ENCODE results near the gene SLC35G2.
A peak's percentile ranks its signal among the peaks of the same experiment; 100 is the strongest.
"Not testable (repeated sequence)": the region's sequence is repeated elsewhere in the genome, so short reads cannot be mapped to it uniquely, and the experiment has no call there.

The SLC35G2 gene

DNA sequence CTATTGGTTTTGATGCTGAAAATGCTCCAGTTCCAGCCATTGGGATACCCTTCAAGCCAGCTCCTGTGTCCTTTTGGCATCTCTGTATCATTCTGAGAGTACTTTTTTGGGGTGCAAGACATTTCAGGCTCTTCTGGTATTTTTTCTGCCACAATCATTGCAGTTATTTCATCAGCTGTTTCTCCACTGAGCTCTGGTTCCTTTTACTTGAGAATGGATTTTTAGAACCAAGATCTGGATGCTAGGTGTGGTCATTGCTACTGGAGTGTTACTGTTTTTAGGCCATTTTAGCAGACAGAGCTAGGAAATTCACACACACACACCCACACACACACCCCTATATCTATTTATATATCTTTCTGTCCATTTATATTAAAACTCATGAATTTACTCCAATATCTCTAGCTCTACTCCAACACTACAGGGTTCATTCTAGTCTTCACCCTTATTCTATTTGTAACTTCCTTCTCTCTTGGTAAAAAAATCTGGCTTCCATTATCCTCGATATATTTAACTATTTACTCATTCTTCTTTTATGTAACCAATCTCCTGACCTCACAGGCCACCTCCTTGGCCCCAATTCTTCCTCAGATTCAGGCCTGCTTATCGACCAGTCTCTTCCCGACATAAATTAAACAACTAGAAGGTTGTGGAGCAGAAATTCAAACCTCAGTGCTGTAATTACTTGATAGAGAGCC is 17.0 kb downstream of the SLC35G2 start:
- DNase-seq, result no peak

DNA sequence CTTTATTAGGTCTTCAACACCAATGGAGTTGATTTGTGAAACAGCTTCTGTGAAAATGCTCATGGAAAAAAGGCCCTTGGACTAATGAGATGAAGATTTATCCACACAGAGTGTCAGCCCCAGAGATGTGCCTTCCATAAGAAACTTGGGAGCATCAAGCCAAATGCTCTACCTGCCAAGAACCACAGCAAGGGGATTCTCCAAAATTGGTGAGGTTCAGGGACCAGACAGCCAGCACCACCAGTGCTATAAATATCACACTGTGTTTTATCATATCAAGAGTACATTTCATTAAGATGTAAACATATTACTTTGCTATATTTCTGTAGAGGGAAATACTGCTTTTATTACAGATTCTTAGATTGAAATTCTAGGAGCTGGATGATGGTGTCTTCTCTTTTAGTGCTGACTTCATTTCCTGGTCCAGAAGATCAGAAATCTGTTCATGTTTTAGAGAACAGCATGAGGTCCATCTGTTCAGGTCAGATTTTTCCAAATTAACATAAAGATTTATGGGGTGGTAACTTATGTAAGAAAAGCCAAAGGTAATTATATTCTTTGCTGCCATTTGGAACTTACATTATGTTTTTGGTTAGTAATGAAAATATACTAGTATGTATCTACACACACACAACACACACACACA is 17.7 kb downstream of the SLC35G2 start:
- no peak for DNase-seq

DNA sequence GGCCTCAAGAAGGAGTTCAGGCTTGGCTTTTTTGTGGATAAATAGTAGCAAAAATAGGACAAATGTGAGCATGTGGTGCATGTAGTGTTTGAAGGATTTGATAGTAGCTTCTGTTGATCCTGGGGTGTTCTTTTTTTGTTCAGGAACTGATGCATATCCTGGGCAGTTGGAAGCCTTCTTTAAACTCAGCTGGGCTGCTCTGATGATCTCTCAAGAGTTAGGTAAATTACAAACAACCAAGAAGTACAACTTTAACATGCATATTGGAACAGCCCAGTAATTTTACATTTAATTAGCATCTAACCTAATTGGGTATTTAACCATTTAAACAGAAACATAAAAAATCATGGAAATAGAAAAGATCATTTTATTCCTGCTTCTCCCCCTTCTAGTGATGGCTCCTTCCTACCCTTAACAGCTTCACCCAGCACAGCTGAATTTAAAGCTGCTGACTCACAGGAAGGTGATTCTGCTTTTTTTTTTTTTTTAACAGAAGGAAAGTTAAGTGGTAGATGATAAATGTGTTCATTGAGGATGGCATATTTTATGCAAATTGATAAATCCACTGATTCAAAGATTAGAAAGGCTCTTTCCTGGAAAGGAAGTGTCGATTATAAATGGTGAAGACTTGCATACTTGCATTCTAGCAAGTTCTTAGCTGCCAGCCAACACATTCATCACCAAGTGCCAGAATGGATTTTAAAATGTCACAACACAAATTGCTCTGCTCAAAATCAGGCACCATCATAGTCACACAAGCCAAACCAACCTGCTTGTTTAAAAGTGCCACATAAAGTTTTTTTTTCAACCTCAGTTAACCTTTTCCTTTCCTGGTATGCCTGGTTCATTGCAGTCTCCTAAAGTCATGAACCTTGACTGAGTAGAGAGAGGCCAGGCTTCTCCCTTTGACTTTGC is 20.0 kb downstream of the SLC35G2 start:
- no peak for DNase-seq

DNA sequence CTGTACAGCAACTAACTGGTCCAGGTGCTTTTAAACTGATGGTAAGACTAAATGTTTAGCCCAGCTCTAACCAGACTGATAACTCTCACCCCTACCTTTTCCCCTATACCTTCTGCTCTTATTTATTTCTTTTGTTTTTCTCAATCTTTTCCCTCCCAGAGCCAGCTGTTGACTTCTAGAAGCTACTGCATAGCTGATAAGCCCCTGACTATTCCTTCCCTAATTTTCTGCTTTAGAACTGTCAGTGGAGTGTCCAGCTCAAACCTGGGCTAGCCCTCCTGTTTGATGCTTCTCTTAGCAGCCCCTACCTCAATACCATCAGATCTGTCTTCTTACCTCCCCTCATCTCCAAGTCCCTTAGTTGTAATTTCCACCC is 20.6 kb downstream of the SLC35G2 start:
- DNase-seq, result no peak

DNA sequence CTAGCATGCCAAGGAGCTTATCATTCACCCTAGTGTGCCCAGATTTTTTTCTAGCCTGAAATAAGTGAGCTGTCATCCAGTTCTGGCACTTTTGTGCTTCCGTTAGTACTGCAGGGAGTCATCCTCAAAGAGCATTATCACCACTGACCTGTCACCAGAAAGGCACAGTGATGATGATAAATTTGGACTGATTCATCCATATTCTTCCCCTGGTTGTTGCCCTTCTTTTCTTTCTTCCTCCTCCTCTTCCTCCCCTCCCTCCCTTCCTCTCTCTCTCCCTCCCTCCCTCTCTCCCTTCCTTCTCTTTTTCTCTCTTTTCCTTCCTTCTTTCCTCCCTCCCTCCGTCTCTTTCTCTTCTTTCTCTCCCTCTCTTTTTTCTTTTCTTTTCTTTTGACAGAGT is 21.3 kb downstream of the SLC35G2 start:
- DNase-seq, result no peak

DNA sequence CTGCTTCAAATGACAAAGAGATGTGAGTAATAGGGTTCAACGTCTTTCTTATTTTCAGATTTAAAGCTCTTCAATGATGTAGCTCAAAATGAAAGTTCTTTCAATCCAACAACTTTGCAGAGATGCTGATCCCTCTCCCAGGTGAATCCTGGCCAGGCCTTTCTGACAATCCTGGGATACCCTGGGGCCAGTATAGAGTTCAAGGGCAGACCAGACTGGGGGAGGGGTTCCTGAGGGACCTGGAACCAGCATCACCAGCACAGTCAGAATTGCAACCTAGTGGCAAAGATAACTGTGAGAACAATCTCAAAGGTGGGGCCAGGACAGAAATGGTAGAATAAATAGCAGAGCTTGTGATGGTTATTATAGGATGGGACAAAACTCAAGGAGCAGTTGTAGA is 23.4 kb downstream of the SLC35G2 start:
- DNase-seq, result no peak

DNA sequence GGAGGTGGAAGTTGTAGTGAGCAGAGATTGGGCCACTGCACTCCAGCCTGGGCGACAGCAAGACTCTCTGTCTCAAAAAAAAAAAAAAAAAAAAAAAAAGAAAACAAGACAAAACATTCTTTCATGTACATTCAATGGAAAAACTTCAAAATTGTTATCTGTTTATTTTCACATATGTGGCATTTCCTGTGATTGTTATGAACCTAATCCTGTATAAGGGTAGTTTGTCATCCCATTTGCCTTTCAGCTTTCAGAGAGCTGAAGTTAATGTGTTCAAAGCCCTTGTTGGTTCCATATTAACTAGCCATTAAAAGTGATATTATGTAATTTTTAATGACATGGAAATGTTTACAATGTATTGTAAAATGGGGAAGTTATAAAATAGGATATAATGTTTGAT is 25.8 kb downstream of the SLC35G2 start:
- DNase-seq, result no peak

DNA sequence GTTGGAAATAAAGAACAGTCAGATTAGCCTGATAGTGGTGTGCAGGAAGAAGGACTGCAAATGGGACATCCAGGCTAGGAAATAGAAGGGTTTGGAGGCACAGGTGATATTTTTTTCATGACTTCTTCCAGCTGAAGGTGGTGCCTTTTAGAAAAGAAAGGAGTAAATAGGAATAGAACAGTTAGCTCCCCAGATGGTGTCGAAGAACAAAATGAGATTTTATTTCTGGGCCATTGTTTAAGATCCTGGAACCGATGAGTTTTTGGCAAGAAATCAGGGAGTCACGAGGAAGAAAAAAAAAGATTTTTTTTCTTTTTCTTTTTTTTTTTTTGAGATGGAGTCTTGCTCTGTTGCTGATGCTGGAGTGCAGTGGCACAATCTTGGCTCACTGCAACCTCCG is 33.3 kb downstream of the SLC35G2 start:
- DNase-seq, result no peak

DNA sequence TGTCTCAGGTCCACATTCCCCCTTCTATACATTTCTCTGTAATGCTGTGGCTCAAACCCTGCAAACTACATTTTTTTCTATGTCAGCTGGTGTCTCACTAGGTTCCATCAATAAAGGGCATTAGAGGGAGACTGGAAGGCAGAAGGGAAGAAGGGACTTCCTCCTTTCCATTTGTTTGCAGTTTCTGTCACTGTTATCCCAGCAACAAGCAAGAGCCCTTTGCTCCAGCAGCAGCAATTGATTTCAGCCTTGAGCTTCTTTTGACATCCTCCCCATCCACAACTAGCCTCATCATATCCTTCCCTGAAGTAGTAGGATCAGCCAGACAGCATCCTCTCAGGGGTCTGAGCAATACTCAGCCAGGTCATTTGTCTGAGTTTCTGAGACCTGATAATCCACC is 37.7 kb downstream of the SLC35G2 start:
- DNase-seq, result no peak

DNA sequence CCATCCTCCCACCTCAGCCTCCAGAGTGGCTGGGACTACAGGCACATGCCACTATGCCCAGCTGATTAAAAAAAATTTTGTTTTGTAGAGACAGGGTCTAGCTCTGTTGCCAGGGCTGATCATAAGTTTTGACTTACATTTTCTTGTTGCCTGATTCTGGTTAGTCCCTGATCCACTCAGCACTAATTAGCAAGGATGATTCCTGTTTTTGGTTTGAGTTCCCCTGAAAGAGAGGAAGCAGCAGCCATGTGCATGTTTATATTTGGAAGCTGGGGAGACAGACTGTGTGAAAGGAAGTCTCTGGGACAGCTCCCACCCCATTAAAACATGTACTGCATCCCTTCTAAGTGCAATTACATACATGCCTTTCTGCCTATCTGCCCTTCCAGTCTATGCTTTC is 39.5 kb downstream of the SLC35G2 start:
- no peak for DNase-seq

DNA sequence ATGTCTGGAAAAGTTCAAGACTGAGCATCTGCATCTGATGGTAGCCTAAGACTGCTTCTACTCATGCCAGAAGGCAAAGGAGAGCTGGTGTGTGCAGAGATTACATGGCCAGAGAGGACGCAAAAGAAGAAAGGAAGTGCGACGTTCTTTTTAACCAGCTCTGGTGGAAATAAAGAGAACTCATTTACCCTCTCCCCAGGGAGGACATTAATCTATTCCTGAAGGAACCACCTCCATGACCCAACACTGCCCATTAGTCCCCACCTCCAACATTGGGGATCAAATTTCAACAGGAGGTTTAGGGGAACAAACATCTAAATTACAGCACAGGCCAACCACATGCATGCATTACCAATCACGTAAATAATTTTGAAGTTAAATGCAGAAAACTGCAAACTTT is 41.6 kb downstream of the SLC35G2 start:
- no peak for DNase-seq

DNA sequence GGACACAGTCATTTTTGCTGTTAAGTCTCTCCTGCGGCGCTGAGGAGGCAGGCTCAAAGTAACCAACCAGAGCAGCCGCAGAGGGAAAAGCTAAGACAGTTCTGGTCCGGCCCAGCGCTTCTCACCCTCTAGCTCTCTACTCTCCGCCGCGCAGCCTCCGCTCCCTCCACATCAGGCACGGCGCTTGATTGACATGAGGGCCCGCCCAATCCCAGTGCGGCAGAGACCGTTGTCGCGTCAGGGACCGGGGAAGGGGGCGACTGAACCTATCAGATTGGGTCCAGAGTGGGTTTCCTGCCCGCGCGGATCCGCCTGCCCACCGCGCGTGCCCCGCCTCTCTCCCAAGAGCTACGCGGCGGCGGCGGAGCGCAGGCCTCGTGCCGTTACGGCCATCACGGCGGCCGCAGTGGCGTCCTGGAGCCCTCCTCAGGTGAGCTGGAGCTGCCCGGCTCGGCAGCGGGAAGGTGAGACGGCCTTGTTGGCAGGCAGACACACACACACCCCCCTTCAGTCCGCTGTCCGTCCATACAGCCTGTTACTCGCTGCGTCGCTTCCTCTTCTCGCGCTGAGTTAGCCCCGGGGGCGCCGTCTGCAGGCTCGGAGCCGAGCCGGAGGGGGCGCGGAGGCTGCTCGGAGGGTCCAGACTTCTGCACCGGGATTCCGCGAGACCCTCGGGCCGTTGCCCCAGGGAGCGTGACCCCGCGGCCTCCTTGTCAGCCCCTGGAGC is 43.1 kb downstream of the SLC35G2 start, which contains the start of gene NCK1:
TSS of gene NCK1 (plus strand) at position 319 of the 727 bp plus-strand sequence. CDS start 65,794 bp downstream, outside the sequence.
- DNase-seq, result peak; percentile 98

DNA sequence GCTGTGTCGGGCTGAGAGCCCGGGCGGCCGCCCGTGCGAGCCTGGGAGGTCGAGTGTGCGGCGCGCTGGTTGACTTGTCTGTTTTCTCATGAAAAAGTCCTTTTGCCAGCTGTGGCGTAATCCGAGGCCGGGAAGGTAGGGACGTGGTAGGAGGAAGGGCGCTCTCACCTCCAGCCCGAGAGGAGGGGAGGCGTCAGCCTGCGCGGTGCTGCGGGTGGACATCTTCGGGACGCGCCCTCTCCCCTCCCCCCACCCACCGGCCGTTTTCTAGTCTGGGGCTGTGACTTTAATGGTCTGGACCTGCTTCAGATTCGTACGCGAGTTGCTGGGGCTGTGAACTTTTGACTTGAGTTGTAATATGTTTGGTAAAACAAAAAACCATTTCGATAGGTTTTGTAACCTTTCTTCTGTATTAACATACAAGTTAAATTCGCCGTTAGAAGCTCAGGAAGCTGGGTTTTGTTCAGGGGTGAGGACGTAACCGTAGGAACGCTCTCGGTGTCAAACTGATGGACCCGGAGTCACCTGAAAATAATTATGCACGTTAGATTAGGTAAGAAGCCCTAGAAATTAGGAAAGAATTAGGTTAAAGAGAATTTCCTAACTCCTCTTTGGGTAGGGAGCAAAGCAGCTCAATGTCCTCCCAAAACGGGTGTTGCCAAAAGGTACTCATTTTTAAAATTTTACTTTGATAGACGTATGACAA is 43.8 kb downstream of the SLC35G2 start:
- DNase-seq, result no peak

DNA sequence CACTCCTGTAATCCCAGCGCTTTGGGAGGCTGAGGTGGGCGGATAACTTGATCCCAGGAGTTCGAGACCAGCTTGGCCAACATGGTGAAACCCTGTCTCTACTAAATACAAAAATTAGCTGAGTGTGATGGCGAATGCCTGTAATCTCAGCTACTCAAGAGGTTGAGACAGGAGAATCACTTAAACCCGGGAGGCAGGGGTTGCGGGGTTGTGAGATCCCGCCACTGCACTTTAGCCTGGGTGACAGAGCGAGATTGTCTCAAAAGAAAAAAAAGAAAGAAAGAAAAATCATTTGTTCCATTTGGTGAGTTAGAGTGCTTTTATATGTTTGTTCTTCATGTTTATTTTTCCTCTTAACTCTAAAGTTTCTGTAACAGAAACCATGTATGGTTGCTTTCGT is 50.4 kb downstream of the SLC35G2 start:
- no peak for DNase-seq

DNA sequence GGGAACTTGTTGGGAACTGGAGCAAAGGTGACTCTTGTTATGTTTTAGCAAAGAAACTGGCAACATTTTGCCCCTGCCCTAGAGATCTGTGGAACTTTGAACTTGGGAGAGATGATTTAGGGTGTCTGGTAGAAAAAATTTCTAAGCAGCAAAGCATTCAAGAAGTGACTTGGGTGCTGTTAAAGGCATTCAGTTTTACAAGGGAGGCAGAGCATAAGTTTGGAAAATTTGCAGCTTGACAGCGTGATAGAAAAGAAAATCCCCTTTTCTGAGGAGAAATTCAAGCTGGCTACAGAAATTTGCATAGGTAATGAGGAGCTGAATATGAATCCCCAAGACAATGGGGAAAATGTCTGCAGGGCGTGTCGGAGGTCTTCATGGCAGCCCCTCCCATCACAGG is 53.3 kb downstream of the SLC35G2 start:
- DNase-seq, result not testable (repeated sequence)

DNA sequence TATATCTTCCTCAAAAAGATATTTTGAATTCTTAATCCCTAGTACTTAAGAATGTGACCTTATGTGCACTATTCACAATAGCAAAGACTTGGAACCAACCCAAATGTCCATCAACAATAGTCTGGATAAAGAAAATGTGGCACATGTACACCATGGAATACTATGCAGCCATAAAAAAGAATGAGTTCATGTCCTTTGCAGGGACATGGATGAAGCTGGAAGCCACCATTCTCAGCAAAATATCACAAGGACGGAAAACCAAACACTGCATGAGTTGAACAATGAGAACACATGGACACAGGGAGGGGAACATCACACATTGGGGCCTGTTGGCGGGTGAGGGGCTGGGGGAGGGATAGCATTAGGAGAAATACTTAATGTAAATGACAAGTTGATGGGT is 60.6 kb downstream of the SLC35G2 start:
- not testable (repeated sequence) for DNase-seq

DNA sequence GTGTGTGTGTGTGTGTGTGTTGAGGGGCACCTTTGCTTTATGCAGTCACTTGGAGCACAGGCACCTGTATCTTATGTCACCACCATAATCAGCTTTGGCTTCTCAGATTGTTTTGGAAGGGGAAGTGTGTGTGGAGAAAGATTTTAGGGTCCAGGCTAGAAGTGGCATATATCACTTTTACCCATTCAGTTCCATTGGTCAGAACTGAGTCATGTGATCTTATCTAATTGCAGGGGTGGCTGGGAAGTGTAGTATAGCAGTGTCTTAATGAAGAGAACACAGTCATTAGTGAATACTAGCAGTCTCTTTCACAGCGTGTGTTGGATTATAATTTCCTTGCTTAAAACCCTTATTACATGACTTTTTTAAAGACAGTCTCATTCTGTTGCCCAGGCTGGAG is 63.6 kb downstream of the SLC35G2 start:
- no peak for DNase-seq

DNA sequence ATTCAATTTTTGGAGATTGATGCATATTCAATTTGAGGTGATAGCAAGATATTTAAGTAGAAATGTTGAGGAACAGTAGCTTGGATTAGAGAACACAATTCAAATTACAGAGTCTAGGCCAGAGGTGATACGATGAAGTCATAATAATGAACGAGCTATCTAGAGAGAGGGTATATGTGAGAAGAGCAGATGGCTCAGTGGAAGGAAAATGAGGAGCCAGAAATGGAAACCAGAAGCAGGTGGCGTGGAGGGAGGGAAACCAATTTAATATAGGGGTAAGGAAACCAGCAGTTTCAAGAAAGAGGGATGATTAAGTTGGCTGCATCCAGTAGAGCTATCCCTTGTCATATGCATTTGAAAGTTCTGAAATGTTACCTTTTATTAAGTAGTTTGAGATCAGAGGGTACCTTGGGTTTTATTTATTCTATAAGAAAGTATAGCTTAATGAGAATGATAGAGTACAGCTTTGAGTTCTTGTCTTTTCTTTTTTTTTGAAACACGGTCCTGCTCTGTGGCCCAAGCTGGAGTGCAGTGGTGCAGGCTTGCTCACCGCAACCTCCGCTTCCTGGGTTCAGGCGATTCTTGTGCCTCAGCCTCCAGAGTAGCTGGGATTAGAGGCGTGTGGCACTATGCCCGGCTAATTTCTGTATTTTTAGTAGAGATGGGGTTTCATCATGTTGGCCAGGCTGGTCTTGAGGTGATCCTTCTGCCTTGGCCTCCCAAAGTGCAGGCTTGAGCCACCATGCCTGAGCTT is 65.2 kb downstream of the SLC35G2 start:
- DNase-seq, result no peak

DNA sequence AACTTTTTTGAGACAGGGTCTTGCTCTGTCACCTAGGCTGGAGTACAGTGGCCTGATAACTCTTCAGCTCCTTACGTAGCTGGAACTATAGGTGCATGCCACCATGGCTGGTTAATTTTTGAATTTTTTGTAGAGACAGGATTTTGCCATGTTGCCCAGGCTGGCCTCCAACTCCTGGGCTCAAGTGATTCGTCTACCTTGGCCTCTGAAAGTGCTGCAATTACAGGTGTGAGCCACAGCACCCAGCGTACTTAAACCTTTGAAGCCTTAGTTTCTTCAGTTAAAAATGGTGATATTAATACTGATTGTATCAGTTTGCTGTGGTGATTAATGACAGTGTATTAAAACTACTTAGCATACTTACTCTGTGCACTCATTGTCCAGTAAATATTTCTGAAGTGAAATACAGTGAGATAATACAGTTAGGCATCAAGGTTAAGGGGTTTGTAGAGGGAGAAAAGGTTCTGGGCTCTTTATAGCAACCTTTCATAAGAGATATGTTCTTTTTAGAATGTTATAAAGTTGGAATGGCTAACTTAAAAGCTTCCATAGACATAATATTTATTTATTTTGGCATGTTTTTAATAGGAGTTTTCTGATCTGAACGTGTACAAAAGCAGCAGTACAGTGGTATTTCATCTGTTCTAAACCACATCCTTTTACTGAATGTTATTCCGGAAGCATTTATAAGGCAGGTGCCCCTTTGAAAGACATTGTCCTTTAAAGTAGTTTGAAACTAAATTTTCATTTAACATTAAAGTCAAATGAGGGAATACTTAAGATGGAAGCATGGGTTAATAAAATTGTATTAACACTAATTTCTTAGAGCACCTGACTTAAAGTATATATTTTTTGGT is 66.7 kb downstream of the SLC35G2 start:
- DNase-seq, result no peak

DNA sequence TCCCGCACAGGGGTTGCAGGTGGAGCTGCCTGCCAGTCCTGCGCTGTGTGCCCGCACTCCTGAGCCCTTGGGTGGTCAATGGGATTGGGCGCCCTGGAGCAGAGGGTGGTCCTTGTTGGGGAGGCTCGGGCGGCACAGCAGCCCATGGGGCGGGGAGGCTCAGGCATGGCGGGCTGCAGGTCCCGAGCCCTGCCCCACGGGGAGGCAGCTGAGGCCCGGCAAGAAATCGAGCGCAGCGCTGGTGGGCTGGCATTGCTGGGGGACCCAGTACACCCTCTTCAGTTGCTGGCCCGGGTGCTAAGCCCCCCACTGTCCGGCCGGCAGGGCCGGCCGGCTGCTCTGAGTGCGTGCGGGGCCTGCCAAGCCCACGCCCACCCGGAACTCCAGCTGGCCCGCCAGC is 71.0 kb downstream of the SLC35G2 start:
- no peak for DNase-seq
